H7 (cell line): Measurements from ENCODE around the gene SLC15A1. TPM values are rescaled to one million over a fixed set of nuclear protein-coding genes. Genes with fewer than 3 reads are reported as not detected.

Source experiments
- DNase-seq: peaks from one replicate; pipeline ENCODE4 v3.0.0; 2012
- H3K27me3 ChIP-seq: 2 replicates; pipeline ENCODE4 v1.6.0; 2011; ENCODE audit warnings: mild to moderate bottlenecking, low read length; ENCODE audit not compliant: control insufficient read depth, insufficient read depth
- H3K36me3 ChIP-seq: replicated peaks from 2 replicates; pipeline ENCODE4 v1.5.1; 2011; ENCODE audit warnings: low read length; ENCODE audit not compliant: control insufficient read depth, insufficient read depth
- H3K4me3 ChIP-seq: 2 replicates; pipeline ENCODE4 v1.5.1; 2011; ENCODE audit warnings: low read depth, mild to moderate bottlenecking, control low read depth, low read length, moderate library complexity; ENCODE audit not compliant: insufficient read depth
- total RNA-seq: library from RNA; depleted of rRNA; stranded (reverse); fragments of >200 nt; shearing (Covaris generic); gene quantifications from 2 replicates; pipeline ENCODE4 v1.2.3, GENCODE V29; 2014

SLC15A1 gene
- total RNA-seq, 1 experiment from 2014 or later = 0.62 TPM

DNA sequence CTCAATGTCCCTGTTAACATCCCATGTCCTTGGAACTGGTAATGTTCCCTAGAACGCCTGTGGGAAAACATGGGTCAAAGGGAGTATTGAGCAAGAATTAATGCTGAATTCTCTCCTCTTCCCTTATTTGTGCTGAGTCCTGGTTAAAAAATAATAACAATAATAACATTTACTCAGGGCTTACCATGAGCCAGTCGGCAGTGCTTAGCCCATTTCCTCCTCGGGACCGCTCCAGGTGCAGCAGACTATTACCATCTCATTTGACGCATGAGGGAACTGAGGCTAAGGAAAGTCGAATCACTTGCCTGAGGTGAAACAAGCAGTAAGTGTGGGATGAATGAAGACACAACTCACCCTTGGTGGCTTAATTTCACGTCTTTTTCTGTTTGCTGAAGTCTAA, 33.6 kb upstream of the SLC15A1 start:
- DNase-seq = no peak
- H3K36me3 ChIP-seq = no peaks in the 10 kb centered on the region
- H3K4me3 ChIP-seq = no peak overlapping the region
- H3K27me3 ChIP-seq = no peaks in the 10 kb centered on the region

DNA sequence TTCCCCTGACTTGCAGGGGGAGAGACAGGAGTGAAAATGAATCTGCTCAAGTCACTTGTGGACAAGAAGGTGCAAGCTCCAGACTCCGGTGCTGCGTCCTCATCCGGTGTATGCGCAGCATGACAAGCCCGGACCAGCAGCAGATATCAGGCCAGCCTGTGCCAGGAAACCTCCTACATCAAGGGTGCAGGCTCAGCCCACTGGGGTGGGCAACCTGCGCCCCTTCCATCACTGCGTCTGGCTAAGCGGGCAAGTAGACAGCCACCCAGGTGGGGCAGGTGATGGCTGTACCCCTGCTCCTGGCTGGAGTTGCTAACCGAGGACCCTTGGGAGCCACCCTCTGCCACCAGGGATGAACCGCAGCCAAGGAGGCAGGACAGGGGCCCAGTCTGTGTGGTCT, 32.9 kb upstream of the SLC15A1 start:
- Histone ChIP-seq H3K4me3 (no peak overlapping the region), H3K36me3 (no peaks in the 10 kb centered on the region), H3K27me3 (no peaks in the 10 kb centered on the region)
- no peak for DNase-seq

DNA sequence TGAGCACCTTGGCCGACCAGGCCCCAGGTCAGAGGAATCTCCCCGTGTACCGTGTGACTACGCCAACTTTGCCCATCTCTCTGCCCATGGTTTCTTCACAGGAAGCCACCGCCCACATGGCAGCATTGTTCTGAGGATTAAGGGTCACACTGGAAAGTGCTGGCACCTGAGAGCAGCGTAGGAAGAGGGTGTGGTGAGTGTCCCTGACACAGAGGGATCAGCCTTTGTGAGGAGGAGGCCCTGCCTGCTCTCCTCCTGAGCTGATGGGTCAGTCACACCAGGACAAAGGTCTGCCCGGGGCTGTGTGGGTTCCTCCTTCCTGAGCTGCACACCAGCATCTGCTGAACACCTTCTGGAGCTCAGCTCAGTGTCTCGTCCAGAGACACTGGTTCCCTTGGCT, 32.2 kb upstream of the SLC15A1 start:
- DNase-seq = no peak
- Histone ChIP-seq H3K36me3 (no peaks in the 10 kb centered on the region), H3K4me3 (no peak overlapping the region), H3K27me3 (no peaks in the 10 kb centered on the region)

DNA sequence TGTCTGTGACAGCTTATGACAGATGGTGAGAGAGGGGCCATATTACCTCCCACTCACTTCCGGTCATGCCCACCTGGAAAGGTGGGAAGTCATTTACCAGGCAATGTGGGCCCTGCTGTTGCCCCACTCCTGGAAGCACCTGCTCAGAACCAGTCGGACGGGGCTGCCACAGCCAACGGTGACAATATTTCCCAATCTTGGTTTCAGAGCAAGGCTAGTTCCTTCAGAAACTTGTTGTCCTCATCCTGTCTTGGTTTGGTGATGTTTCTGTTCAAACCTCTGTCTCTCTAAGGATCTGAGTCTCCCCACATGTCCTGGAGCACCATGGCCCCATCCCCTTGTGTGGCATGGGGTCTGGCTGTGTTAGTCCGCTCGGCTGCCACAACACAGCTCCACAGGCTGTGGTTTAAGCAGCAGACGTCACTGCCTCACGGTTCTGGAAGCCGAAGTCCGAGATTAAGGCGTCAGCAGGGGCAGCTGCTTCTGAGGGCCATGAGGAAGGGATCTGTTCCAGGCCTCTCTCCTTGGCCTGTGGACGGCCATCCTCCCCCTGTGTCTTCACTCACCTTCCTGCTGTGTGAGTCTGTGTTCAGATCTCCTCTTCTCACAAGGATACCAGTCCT, 31.5 kb upstream of the SLC15A1 start:
- H3K27me3 ChIP-seq = no peaks in the 10 kb centered on the region
- H3K4me3 ChIP-seq = no peak overlapping the region
- no peaks in the 10 kb centered on the region for H3K36me3 ChIP-seq
- no peak for DNase-seq

DNA sequence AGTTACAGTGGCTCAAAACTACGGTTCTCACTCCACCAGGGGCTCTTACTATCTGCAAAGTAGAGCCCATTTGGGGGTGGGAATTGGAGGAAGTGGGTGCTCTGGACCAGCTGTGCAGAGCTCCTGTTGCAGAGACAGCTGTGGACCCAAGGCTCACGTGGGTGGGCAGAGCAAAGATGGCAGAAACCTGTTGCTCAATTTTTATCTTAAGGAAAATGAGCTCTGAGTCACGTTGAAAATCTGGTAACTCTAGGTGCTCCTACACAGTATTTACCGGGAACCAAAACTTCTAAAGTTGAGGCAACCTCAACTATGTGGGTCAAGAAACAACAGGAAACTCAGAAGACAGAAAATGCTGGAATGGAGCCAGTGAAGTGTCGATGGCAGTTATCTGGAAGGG, 30.2 kb upstream of the SLC15A1 start:
- no peak for DNase-seq
- no peaks in the 10 kb centered on the region for H3K36me3 ChIP-seq

DNA sequence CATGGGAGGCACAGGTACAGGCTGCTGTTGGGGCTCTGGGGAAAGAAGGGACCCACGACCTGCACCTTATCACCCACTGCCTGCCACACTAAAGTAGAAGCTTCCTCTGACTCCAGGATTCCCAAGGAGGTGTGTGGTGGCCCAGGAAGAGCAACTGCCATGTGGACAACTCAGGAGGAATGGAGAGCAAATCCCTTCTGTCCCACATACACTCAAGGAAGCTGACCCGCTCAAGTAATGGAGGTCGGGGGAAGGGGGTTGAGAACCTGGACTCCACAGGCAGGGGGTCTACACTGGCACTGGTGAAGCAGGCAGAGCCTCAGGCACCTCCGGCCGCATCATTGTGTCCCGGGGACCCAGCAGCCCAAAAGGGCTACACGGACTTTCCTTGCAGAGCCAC, 29.4 kb upstream of the SLC15A1 start:
- DNase-seq = no peak
- no peaks in the 10 kb centered on the region for H3K36me3 ChIP-seq

More for the DNA sequence above, 30.2 kb upstream of the SLC15A1 start:
- H3K4me3 ChIP-seq = no peak overlapping the region
- H3K27me3 ChIP-seq = no peaks in the 10 kb centered on the region

DNA sequence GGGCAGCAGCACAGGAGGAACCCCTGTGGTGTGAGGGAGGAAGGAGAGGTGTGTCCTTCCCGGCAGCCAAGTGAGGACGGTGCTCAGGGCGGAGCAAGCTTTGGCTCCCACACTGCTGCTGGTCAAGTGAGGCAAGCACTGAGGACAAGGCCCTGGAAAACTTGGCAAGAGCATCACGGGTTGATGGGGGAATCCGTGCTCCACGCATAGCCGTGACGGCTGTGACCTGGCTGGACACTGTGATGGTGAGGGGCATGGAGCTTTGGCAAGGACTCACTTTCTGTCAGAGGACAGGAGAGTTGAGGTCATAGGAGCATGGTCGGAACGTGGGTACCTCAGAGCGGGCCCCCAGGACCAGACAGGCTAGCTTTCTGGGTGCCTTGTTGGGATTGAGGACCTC, 29.0 kb upstream of the SLC15A1 start:
- no peak overlapping the region for H3K4me3 ChIP-seq
- DNase-seq = no peak
- no peaks in the 10 kb centered on the region for H3K27me3 ChIP-seq
- no peaks in the 10 kb centered on the region for H3K36me3 ChIP-seq

More for the DNA sequence above, 29.4 kb upstream of the SLC15A1 start:
- Histone ChIP-seq H3K4me3 (no peak overlapping the region), H3K27me3 (no peaks in the 10 kb centered on the region)

DNA sequence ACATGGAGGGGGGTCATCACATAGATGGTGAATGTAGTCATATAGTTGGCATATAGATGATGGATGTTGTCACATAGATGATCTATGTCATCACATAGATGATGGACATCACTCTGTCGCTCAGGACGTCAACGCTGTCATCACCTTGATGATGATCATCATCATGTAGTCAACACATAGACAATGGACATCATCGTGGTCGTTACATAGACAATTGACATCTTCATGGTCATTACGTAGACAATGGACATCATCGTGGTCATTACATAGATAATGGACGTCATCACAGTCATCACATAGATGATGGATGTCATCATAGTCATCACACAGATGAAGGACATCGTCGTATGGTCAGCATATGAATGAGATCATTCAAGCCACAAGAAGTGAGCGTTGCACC, 28.6 kb upstream of the SLC15A1 start:
- DNase-seq = no peak
- Histone ChIP-seq H3K27me3 (no peaks in the 10 kb centered on the region), H3K4me3 (no peak overlapping the region), H3K36me3 (no peaks in the 10 kb centered on the region)

DNA sequence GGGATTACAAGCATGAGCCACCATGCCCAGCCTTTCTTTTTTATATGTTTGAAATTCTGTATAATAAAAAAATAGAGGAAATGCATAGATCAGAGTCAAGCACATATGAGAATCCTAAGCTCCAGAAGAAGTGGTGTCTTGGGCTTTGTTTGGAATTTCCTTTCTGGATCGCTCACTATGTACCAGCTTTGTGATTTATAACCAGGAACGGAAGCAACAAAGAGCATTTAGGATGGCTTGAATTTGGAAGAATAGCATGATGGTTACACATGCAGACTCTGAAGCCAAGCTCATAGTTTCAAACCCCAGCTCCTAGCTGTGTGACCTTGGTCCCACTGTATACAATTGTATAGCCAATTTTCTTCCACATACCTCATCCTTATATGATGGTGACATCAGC, 28.0 kb upstream of the SLC15A1 start:
- Histone ChIP-seq H3K36me3 (no peaks in the 10 kb centered on the region), H3K4me3 (no peak overlapping the region), H3K27me3 (no peaks in the 10 kb centered on the region)
- DNase-seq = no peak

DNA sequence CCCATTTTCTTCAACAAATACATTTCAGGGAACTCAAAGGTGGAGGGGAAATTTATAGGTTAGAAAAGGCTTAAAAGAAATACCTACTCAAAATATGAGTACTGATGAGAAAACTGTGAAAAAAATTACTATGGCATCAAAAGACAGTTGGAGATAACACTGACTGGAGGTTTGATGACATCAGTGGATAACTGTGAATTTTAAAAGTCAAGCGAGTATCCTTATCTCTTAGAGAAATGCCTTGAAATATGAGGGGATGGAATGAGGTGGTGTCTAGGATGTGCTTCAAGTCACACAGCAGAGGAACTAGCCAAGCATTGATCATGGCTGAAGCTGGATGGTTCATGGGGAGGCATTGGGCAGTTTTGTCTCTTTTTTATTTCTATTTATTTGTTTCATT, 27.2 kb upstream of the SLC15A1 start:
- no peak for DNase-seq
- Histone ChIP-seq H3K36me3 (no peaks in the 10 kb centered on the region), H3K27me3 (no peaks in the 10 kb centered on the region), H3K4me3 (no peak overlapping the region)

DNA sequence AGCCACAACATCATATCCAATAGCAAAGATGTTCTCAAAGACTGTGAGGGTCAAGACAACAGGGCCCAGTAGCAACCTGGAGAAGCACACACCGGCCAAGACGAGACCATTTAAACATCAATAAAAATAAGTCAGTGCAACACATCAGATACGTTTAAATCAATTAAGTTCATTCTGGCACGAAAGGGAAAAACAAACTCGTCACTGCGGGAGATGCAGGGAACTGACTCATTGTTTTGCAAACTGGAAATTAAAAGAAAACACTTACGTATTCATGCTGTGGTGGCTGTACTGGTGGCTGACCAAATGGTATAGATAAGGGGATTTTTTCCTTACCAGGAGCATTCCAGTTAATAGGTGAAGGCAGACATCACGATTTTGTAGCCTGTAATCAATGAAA, 26.3 kb upstream of the SLC15A1 start:
- Histone ChIP-seq H3K4me3 (no peak overlapping the region), H3K36me3 (no peaks in the 10 kb centered on the region)
- no peak for DNase-seq

DNA sequence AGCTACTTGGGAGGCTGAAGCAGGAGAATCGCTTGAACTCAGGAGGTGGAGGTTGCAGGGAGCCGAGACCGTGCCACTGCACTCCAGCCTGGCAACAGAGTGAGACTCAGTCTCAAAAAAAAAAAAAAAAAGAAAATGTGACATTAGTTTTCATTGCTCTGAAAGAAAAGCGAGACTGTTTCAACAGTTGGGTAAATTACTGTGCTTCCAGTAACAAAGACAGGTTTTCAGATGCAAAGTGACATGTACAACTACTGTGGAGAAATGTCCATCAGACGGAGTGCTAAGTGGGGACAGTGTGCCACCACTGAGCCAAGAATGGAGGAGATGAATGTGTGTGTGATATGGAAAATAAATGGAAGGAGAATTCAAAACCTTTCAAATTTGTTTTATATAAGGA, 24.2 kb upstream of the SLC15A1 start:
- H3K27me3 ChIP-seq = no peaks in the 10 kb centered on the region
- no peak overlapping the region for H3K4me3 ChIP-seq
- DNase-seq = no peak
- no peaks in the 10 kb centered on the region for H3K36me3 ChIP-seq

More for the DNA sequence above, 26.3 kb upstream of the SLC15A1 start:
- H3K27me3 ChIP-seq = no peaks in the 10 kb centered on the region

DNA sequence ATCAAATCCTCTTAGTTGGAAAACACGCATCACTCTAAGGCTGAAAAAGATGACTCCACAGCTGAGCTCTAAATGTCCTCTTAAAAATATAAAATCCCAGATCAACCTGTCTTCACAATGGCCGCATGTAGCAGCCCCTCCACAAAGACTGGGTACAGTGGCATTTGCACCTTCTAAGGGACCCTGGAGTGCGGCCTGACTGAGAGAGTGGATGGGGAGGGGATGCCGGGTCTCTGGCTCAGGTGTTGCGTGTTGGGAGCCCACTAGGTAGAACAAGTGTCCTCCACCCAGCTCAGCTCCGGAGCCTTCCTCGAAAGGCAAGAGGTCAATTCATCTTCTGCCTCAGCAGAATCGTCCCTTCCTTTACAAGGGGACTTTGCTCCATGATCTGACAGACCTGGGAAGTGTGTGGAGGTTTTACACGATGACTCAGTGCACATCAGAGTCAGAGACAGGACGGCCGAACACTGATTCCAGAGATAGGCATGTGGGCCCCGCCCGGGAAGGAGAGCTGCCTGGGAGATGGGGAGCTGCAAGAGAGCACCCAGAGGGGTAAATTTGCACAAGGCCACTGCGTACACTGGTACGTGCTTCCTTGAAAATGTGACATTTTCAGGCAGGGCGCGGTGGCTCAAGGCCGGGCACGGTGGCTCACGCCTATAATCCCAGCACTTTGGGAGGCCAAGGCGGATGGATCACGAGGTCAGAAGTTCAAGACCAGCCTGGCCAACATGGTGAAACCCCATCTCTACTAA, 23.5 kb upstream of the SLC15A1 start:
- Histone ChIP-seq H3K4me3 (no peak overlapping the region), H3K27me3 (no peaks in the 10 kb centered on the region)
- no peak for DNase-seq

DNA sequence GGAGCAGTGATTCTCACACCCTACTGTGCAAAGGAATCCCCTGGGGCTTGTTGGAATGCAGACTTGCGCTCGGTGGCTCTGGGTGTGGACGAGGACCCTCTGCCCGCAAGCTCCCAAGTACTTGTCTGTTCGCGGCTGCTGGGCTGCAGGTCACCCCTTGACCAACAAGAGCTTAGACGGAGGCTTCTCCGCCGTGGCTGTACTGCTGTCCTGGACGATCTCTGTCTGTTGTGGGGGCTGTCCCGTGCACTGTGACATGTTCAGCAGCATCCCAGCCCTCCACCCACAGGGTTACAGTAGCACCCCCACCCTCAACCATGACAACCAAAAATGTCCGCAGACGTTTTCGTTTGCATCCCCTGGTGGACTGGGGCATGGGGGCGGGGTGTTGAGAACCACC, 22.9 kb upstream of the SLC15A1 start:
- H3K27me3 ChIP-seq = no peaks in the 10 kb centered on the region
- no peak for DNase-seq
- no peaks in the 10 kb centered on the region for H3K36me3 ChIP-seq
- no peak overlapping the region for H3K4me3 ChIP-seq

More for the DNA sequence above, 23.5 kb upstream of the SLC15A1 start:
- H3K36me3 ChIP-seq = no peaks in the 10 kb centered on the region

DNA sequence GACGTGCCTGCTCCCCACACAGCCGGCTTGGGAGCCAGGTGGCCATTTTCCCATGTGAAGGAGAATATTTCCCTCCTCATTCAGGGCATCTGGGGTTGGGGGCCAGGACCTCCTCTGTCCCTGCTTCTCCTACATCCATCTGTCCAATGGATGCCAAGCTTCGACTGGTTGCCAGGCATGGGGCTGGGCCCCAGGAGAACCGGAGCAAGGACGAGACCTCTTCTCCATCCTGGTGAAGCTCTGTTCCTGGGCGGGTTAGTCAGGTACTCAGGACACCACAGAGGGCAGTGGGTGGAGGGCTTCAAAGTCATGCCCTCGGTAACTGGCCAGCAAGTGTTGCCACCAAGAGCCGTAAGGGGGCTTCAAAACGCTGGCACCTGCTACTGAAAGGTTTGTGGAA, 22.3 kb upstream of the SLC15A1 start:
- Histone ChIP-seq H3K4me3 (no peak overlapping the region), H3K27me3 (no peaks in the 10 kb centered on the region), H3K36me3 (no peaks in the 10 kb centered on the region)
- no peak for DNase-seq
